ENCODE measurements around the gene ELMO3.

Gene ELMO3

DNA sequence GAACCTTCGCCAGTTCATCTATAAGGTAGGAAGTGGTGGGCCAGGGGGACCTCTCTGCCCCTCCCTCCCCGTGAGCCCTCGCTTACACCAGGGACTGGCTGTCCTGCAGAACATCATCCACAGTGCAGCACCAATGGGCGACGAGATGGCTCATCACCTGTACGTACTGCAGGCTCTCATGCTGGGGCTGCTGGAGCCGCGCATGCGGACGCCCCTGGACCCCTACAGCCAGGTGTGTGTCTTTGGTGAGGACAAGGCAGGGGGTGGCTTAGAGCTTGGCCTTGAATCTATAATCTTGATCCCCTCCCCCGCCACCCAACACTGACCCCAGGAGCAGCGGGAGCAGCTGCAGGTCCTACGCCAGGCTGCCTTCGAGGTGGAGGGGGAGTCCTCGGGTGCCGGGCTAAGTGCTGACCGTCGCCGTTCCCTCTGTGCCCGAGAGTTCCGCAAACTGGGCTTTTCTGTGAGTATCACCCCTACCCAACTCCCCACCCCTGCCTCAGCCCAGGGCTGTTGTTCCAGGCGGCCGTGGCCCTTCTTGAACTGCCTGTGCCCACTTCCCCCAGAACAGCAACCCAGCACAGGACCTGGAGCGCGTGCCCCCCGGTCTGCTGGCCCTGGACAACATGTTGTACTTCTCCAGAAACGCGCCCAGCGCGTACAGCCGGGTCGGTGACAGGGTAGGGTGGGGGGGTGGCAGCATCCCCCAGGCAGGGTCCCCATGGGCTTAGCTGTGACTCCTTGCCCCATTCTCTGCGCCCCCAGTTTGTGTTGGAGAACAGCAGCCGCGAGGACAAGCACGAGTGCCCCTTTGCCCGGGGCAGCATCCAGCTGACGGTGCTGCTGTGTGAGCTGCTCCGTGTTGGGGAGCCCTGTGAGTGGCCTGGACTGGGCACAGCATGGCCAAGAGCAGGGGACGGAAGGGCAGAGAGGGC is 2.7 kb downstream of the ELMO3 start:
- TF ChIP-seq CTCF (IDR thresholded peaks at IDR 0.05; ENCODE audit: insufficient read depth, low read length, poor library complexity, severe bottlenecking), result no peak
- peaks cover 56% of the 10 kb centered on the region for H3K36me3 ChIP-seq (ENCODE audit: control insufficient read depth, insufficient read depth, low read length)
- DNase-seq (ENCODE audit: extremely low read depth, insufficient read length), result no peak
- H3K27me3 ChIP-seq (replicated peaks; ENCODE audit: control insufficient read depth, insufficient read depth, low read length), result no peaks in the 10 kb centered on the region
- no peak overlapping the region for H3K4me3 ChIP-seq (replicated peaks; ENCODE audit: low read depth, low read length)

GRCh38 chr16:67202426-67202825 is 3.5 kb downstream of the ELMO3 start:
- peaks cover 50% of the 10 kb centered on the region for H3K36me3 ChIP-seq (ENCODE audit: control insufficient read depth, insufficient read depth, low read length)
- TF ChIP-seq CTCF (IDR thresholded peaks at IDR 0.05; ENCODE audit: insufficient read depth, low read length, poor library complexity, severe bottlenecking), result no peak

GRCh38 chr16:67202956-67203493 is 4.1 kb downstream of the ELMO3 start:
- no peak for DNase-seq (ENCODE audit: extremely low read depth, insufficient read length)
- Histone ChIP-seq H3K27me3 (replicated peaks; ENCODE audit: control insufficient read depth, insufficient read depth, low read length) (no peaks in the 10 kb centered on the region), H3K4me3 (replicated peaks; ENCODE audit: low read depth, low read length) (no peak overlapping the region), H3K36me3 (ENCODE audit: control insufficient read depth, insufficient read depth, low read length) (peaks cover 46% of the 10 kb centered on the region)
- no peak for TF ChIP-seq CTCF (IDR thresholded peaks at IDR 0.05; ENCODE audit: insufficient read depth, low read length, poor library complexity, severe bottlenecking)

More at GRCh38 chr16:67202426-67202825, 3.5 kb downstream of the ELMO3 start:
- H3K4me3 ChIP-seq (replicated peaks; ENCODE audit: low read depth, low read length), result no peak overlapping the region
- no peak for DNase-seq (ENCODE audit: extremely low read depth, insufficient read length)
- no peaks in the 10 kb centered on the region for H3K27me3 ChIP-seq (replicated peaks; ENCODE audit: control insufficient read depth, insufficient read depth, low read length)

DNA sequence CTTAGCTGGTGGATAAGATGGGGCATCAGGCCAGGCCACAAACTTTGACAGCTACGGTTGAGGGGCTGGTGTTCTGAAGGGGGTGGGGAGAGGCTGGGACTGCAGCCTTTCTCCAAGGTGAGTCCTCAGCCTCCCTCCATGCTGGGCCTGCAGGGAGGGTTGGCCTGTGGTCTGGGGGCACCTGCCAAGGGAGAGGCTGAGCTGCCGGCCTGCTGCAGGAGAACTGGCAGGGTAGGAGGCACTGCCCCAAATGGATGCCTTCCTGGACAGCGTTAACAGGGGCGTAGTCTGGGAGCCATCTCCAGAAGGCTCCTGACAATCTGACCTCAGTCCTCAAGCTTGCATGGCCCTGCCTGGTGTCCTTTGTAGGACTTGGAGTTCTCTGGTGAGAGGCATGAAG is 5.1 kb downstream of the ELMO3 start:
- Histone ChIP-seq H3K4me3 (replicated peaks; ENCODE audit: low read depth, low read length) (no peak overlapping the region), H3K36me3 (ENCODE audit: control insufficient read depth, insufficient read depth, low read length) (peaks cover 40% of the 10 kb centered on the region), H3K27me3 (replicated peaks; ENCODE audit: control insufficient read depth, insufficient read depth, low read length) (no peaks in the 10 kb centered on the region)
- TF ChIP-seq CTCF (IDR thresholded peaks at IDR 0.05; ENCODE audit: insufficient read depth, low read length, poor library complexity, severe bottlenecking), result no peak
- no peak for DNase-seq (ENCODE audit: extremely low read depth, insufficient read length)

GRCh38 chr16:67206129-67206837 is 7.4 kb downstream of the ELMO3 start:
- peaks cover 30% of the 10 kb centered on the region for H3K36me3 ChIP-seq (ENCODE audit: control insufficient read depth, insufficient read depth, low read length)
- DNase-seq (ENCODE audit: extremely low read depth, insufficient read length), result no peak
- no peak for TF ChIP-seq CTCF (IDR thresholded peaks at IDR 0.05; ENCODE audit: insufficient read depth, low read length, poor library complexity, severe bottlenecking)
- no peak overlapping the region for H3K4me3 ChIP-seq (replicated peaks; ENCODE audit: low read depth, low read length)
- H3K27me3 ChIP-seq (replicated peaks; ENCODE audit: control insufficient read depth, insufficient read depth, low read length), result no peaks in the 10 kb centered on the region
